HG02571 (cell line): ENCODE data around the gene ZFHX3.

ENCODE experiments used
- ATAC-seq: cut with Tn5 transposase; IDR thresholded peaks from one replicate; pipeline ENCODE4 v1.9.1; 2021; ENCODE audit warnings: mild to moderate bottlenecking, moderate library complexity; ENCODE audit not compliant: unreplicated experiment

ZFHX3 gene

DNA sequence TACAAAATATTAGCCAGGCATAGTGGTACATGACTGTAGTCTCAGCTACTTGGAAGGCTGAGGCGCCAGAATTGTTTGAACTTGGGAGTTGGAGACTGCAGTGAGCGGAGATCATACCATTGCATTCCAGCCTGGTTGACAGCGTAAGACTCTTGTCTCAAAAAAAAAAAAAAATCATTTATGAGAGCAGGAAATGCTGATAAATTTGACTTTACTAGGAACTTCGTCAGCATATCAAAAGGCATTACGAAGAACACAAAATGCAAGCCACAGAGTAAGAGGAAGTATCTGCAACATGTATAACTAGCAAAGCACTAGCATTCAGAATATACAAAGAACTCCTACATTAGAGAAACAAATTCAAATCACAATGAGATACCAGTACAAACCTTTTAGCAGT lies 279.3 kb downstream of the ZFHX3 start:
- no peak for ATAC-seq

DNA sequence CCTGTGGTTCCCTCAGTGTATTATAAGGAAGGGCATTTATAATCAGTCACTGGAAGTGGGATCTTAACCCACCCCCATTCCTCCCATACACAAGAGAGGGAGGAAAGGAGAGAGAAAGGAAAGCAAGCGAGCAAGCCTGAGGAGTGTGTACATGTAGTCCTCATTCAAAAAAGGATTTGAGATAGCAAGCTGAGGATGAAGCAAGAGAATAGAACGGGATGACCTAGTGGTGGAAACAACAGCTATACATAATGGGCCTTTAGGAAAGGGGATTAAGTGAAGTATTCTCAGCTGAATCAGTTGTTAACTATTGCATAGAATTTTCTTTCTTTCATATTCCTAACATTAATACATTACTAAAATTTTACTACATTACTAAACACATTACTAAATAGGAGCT lies 281.4 kb downstream of the ZFHX3 start:
- ATAC-seq, result no peak

GRCh38 chr16:72764015-72764654 lies 283.8 kb downstream of the ZFHX3 start:
- ATAC-seq, result no peak

- no peak for ATAC-seq
Observed at GRCh38 chr16:72760581-72760980, 287.3 kb downstream of the ZFHX3 start.

- no peak for ATAC-seq
Observed at GRCh38 chr16:72753881-72754280, 294.0 kb downstream of the ZFHX3 start.

- no peak for ATAC-seq
Observed at GRCh38 chr16:72752004-72752695, 295.8 kb downstream of the ZFHX3 start.

DNA sequence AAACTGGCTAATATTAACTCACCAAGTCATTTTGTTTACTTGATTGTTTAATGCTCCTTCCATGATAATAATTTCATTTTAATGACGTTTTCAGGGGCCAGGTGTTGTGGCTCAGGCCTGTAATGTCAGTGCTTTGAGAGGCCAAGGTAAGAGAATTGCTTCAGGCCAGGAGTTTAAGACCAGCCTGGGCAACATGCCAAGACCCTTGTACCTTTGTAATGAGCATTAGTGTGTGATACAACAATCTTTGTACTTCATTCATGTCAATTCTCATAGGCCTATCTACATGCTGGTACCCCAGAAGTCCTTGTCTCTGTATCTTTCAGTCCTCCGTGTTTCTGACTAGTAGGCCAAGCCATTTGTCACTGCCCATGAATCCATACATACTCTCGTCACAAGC lies 296.9 kb downstream of the ZFHX3 start:
- ATAC-seq, result no peak

DNA sequence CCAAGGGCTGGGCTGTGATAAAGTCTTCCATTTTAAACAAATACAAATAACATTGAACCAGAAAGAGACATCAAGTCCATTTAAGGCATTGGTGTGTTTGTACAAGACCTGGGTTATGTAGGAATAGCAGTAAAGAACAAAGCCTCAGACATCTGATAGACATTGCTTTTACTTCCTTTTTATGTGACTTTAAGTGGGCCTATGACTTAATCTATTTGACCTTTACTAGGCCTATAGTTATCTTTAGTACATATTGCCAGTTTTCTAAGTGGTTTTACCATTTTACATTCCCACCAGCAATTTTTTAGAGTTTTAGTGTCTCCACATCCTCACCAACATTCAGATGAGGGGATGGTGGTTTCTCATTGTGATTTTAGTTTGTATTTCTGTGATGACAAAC lies 298.8 kb downstream of the ZFHX3 start:
- ATAC-seq, result no peak

- no peak for ATAC-seq
Observed at GRCh38 chr16:72744076-72744793, 303.7 kb downstream of the ZFHX3 start.

GRCh38 chr16:72743011-72743761 lies 304.7 kb downstream of the ZFHX3 start:
- ATAC-seq, result peak; percentile 75

- no peak for ATAC-seq
Observed at GRCh38 chr16:72740347-72740746, 307.6 kb downstream of the ZFHX3 start.

- ATAC-seq, result no peak
Observed at GRCh38 chr16:72739577-72739976, 308.4 kb downstream of the ZFHX3 start.

- ATAC-seq, result no peak
Observed at GRCh38 chr16:72736074-72736473, 311.9 kb downstream of the ZFHX3 start.
